ENCODE measurements around the gene CERS1.
A peak's percentile ranks its signal among the peaks of the same experiment; 100 is the strongest.

CERS1 gene

DNA sequence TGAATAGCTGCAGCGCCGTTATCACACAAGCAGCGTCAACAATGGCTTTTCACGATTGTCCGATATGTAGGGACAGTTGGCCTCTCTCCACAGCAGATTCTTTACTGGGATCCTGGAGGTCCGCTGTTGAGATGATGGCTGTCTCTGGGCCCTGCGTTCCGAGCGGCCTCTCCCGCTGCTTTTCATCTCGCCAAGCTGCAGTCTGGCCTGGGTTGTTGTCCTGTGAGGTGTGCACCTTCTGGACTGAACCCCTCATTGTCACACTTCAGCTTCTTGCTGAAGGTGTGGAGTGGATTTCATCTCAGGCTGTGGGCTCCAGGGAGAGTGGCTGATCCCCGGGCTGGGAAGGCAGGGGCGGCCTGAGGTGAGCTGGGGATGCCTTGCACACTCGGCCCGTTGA is 54.6 kb downstream of the CERS1 start:
- DNase-seq (ENCODE audit: insufficient read length, low spot score) (no peak), FAIRE-seq (no peak)

DNA sequence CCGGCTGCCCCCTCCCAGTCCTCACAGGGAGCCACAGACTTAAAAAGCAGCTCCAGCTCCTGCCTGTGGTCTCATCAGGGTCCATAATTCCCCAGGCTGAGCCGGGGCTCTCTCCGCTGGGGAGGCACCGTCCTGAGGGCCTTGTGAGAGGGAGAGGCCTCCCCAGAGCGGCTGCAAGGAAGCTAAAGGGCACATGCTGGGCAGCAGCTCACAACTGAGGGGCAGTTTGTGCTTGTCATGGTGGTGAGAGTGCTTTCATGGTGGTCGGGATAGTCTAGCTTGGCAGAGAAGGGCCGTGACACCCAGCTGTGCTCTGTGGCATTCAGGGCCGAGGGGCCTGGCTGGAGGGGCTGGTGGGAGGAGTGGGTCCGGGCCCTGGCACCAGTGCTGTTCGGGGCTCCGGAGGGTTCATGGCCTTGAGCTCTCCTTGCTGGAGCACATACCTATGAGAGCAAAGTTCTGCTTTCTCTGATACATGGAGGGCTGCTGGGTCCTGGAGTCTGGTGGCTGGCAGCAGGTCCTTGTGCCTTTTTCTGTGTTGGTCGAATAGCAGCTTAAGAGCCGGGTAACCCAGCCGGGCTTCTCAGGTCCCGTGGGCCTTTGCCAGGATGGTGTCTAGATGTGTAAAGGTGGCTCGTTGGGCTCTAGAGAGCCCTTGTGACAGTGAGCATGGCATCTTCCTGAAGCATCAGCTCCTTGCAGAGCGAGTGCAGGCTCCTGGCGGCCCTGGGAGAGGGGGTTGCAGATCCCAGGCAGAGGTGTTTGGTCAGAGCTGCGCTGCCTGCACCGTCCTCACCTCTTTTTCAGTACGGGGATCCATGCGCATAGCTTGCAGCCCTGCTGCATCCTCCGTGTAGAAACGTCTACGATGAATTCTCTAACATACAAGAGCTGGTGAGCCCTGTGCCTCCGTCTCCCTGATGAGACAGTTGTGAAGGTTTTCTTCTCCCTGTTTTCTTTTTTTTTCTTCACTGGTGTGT is 55.4 kb downstream of the CERS1 start:
- FAIRE-seq (no peak), DNase-seq (ENCODE audit: insufficient read length, low spot score) (no peak)

DNA sequence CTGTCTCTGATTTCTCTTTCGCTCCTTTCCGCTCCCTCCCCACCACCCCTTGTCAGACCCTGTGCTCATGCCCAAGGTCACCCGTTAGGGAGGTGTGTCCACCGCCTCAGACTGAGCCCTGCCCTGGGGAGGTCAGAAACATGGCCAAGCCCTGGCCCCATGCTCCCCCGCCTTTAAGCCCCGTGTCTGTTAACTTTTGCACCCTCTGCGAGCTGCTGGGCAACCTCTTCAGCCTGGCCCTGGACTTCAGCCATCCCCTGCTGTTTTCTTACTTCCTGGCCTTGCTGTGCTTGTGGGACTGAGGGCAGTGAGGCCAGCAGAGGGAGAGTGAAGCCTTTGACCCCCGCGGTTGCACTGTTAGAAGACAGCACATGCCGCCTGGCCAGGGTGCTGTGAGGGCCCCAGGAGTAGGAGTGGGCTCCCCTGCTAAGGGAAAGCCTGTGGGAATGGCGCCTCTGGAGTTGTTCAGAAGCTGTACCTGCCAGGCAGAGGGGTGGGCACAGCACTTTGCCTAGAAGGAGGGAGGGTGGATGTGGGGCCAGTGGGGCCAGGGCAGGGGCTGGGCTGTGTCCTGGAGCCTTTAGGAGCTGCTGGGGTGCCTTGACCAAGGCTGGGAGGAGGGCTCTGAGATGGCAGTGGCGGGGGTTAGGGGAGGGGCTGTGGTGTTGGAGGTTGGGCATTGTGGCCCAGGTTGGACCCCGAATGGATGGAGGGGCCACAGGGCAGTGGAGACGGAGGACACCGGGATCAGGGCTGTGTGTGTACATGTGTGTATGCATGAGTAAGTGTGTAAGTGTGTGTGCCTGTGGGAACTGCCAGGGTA is 56.3 kb downstream of the CERS1 start:
- no peak for DNase-seq (ENCODE audit: insufficient read length, low spot score)
- no peak for FAIRE-seq

DNA sequence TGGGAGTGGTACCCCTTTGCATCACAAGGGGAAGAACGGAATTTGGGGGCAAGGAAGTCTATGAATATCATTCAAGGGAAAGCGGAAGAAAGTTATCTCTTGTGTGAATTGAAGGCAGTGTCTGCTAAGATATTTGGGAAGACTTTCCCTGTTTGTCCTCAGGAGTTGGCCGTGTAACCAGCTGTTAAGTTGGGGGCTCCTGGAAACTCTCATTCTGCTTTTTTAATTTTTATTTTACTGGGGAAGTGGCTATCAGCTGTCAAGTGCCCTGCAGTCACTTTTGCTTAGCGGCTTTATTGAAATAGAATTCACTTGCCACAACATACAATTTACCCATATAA is 61.3 kb downstream of the CERS1 start:
- FAIRE-seq (no peak), DNase-seq (ENCODE audit: insufficient read length, low spot score) (no peak)

DNA sequence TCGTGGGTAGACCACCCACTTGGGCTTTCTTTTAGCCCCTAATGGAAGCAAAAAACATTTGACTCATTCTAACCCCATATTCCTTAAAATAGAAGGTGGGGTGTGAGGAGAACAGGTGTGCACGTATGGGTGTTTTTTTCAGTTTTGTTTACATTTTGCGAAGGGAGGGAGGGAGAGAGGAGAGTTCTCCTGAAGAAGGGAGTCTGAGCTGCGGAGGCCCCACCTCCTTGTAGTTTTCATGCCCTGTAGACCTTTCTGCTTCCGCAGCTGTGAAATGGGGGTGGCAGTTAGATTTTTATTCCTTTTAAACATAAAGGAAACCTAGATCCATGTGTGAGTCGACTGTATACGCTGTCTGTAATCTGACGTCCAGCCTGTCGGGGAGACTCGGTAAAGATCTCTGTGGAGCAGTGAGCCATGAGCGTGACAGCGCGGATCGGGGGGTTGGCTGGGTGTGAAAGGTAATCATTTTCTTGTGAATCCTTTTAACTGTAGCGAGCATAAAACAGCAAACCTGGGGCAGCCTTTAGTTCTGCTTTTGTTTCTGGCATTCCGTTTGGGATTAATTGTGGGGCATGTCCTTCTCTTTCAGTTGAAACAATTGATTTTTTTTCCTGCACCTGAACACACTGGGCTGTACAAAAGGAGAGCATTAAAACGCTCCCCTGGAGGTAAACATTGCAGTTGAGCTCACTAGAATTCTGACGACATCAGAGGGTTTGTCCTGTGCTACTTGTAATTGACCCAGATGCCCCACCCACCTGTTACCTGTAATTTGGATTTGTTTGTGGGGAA is 61.9 kb downstream of the CERS1 start:
- no peak for DNase-seq (ENCODE audit: insufficient read length, low spot score)
- no peak for FAIRE-seq

DNA sequence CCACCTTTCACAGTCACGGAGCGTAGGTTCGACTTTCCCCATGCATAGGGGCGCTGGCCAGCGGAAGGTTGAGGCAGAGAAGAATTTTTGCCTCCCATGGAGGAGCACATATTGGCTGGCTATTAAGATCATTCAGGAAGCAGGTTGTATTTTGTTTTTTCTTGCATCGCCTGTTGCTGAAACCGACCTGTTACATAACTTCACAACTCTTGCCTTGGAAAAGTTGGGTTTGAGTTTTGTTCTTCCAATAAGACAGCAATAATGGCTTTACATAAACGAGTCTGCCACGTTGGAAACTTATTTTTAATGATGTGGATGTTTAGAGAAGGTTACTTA is 62.8 kb downstream of the CERS1 start:
- DNase-seq (ENCODE audit: insufficient read length, low spot score), result no peak
- peak; percentile 11 for FAIRE-seq

DNA sequence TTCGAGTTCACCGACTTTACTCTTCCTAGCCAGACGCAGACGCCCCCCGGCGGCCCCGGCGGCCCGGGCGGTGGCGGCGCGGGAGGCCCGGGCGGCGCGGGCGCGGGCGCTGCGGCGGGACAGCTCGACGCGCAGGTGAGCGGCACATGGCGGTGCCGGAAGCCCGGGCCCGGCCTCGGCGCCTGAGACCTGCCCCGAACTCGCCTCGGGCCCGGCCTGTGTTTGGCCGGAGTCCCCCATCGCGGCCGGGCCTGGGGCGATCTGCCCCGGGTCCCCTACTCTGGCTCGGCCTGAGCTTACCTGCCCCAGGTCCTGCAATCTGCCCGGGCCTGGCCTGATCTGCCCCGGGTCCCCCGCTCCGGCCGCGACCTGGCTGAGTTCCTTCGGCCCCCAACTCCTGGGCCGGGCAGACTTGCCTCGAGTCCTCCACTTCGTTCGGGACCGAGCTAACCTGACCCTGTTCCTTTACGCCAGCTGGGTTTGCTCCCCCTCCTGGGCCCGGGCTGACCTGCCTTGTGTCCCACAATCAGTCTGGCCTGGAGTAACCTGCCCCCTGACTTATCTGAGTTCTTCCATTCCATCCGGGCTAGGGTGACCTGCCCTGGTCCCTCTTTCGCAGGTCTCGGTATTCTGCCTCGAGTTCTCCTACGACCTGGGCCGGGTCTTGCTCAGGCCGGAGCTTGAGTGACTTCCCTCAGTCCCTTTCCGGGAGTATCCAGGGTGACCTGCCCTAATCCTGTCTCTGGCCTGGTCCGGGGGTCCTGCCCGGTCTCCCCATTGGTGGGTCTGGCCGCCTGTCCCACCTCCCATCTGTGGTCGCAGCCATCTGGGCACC is 63.4 kb downstream of the CERS1 start:
- DNase-seq (ENCODE audit: insufficient read length, low spot score) (no peak), FAIRE-seq (peak; percentile 42)

DNA sequence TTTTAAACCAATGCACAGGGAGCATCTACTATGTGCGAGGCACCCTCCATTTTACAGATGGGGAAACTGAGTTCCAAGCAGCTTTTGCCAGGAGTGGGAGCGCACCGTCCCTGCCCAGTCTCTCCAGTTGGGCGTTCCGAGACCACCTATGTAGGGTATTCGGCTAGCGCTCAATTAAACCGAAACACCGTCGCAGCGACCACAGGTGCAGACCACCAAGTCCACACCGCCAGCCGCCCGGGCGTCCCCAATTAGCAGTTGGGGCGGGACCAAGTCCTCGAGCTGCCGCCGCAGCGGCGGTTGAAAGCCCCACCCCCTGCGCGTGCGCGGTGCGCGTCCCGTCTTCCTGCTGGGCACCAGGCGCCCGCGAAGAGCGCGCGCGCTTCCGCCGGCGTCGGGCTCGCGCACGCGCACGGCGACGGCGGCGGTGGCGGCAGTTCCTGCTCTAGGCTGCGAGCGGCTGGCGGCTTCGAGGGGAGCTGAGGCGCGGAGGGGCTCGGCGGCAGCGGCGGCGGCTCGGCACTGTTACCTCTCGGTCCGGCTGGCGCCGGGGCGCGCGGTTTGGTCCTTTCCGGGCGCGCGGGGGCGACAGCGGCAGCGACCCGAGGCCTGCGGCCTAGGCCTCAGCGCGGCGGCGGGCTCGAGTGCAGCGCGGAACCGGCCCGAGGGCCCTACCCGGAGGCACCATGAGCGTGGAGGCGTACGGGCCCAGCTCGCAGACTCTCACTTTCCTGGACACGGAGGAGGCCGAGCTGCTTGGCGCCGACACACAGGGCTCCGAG is 64.2 kb downstream of the CERS1 start, which contains the start of gene UPF1:
UPF1 (plus strand) TSS at position 436 of the 782 bp plus-strand sequence; CDS start at position 687, 251 bp downstream.
- DNase-seq (ENCODE audit: insufficient read length, low spot score) (peak; percentile 97), FAIRE-seq (no peak)

DNA sequence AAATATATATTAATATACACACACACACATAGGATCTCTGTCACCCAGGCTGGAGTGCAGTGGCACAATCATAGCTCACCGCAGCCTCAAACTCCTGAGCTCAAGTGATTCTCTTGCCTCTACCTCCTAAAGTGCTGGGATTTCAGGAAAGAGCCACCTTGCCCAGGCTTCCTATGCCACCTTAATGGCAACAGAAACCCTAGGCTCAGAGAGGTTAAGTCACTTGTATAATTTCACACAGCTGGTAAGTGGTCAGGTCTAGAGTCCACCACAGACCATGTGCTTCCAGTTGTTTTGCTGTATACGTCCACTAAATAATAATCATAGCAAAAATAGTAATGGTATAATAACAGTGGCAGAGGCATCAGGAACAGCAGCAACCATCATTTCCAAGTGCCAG is 65.5 kb downstream of the CERS1 start:
- no peak for FAIRE-seq
- DNase-seq (ENCODE audit: insufficient read length, low spot score), result no peak

DNA sequence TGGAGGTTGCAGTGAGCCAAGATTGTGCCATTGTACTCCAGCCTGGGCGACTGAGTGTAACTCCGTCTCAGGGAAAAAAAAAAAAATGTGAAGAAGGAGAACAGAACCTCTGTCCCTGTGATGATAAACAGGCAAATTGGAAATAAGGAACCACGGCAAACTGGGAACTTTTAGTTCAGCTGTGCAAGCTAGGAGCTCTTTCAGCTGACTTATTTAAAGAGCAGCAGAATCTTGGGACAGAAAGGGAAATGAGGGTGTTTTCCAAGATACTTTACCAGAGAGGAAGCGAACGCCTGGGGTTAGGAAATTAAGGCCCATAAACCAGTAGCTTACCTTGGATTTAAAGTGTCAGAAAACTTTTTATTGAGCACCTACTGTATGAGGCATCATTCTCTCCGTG is 67.2 kb downstream of the CERS1 start:
- no peak for FAIRE-seq

More for the DNA sequence above, 67.2 kb downstream of the CERS1 start:
- no peak for DNase-seq (ENCODE audit: insufficient read length, low spot score)
